CD4-positive, alpha-beta T cell treated with Interleukin-12 subunit alpha and Interleukin-12 subunit beta, for 1 hour (primary cell): ENCODE results near the gene LRRC36.
"Not testable (repeated sequence)": the region's sequence is repeated elsewhere in the genome, so short reads cannot be mapped to it uniquely, and the experiment has no call there.

Experiments
- DNase-seq: peaks from one replicate; pipeline ENCODE4 v3.0.0-alpha.2; 2020

LRRC36 gene

GRCh38 chr16:67406111-67406971, 79.7 kb downstream of the LRRC36 start:
- DNase-seq: no peak

GRCh38 chr16:67407176-67407787, 80.7 kb downstream of the LRRC36 start:
- DNase-seq: no peak

- DNase-seq: no peak
Observed at GRCh38 chr16:67407788-67408452, 81.3 kb downstream of the LRRC36 start.

GRCh38 chr16:67409631-67410030, 83.0 kb downstream of the LRRC36 start:
- no peak for DNase-seq

GRCh38 chr16:67411339-67411738, 84.7 kb downstream of the LRRC36 start:
- no peak for DNase-seq

- no peak for DNase-seq
Observed at GRCh38 chr16:67412294-67412693, 85.7 kb downstream of the LRRC36 start.

GRCh38 chr16:67413978-67414911, 87.6 kb downstream of the LRRC36 start:
- no peak for DNase-seq

- not testable (repeated sequence) for DNase-seq
Observed at GRCh38 chr16:67415421-67415820, 88.8 kb downstream of the LRRC36 start.

- DNase-seq: peak; percentile 52
Observed at GRCh38 chr16:67415872-67416793, 89.5 kb downstream of the LRRC36 start, which contains the start of gene ZDHHC1. Gene ZDHHC1, minus strand, starts transcription at chr16:67416477. Its CDS starts 8,702 bp downstream, at chr16:67407775.

GRCh38 chr16:67417333-67418061, 90.9 kb downstream of the LRRC36 start:
- no peak for DNase-seq

GRCh38 chr16:67419502-67419901, 92.9 kb downstream of the LRRC36 start:
- DNase-seq: no peak

- DNase-seq: no peak
Observed at GRCh38 chr16:67419931-67420330, 93.3 kb downstream of the LRRC36 start.

- DNase-seq: no peak
Observed at GRCh38 chr16:67421030-67421429, 94.4 kb downstream of the LRRC36 start.

GRCh38 chr16:67423015-67423414, 96.4 kb downstream of the LRRC36 start:
- DNase-seq: no peak

- no peak for DNase-seq
Observed at GRCh38 chr16:67423611-67424260, 97.1 kb downstream of the LRRC36 start.

- DNase-seq: no peak
Observed at GRCh38 chr16:67424261-67424615, 97.6 kb downstream of the LRRC36 start.

GRCh38 chr16:67425061-67425460, 98.4 kb downstream of the LRRC36 start:
- no peak for DNase-seq

GRCh38 chr16:67425580-67425979, 99.0 kb downstream of the LRRC36 start:
- no peak for DNase-seq

GRCh38 chr16:67426022-67426421, 99.4 kb downstream of the LRRC36 start:
- no peak for DNase-seq

- no peak for DNase-seq
Observed at GRCh38 chr16:67426950-67427349, 100.3 kb downstream of the LRRC36 start.
